SK-N-SH treated with all-trans-retinoic acid at 6 μM for 48 hours (cell line): ENCODE data around the gene KRT31.

Experiments used
- ARNTL ChIP-seq: fragments of 450-650 bp; formaldehyde crosslinking; IDR thresholded peaks from 2 replicates; pipeline ENCODE4 v1.5.0; 2020; ENCODE audit warnings: low read depth, mild to moderate bottlenecking, moderate library complexity, borderline replicate concordance
- CSRNP3 ChIP-seq: fragments of 250-450 bp; sonication (Bioruptor Pico); IDR thresholded peaks from 2 replicates; pipeline ENCODE4 v1.5.1; 2021; ENCODE audit warnings: mild to moderate bottlenecking, moderate library complexity
- ISL1 ChIP-seq: fragments of 250-450 bp; sonication (Bioruptor Pico); IDR thresholded peaks from 2 replicates; pipeline ENCODE4 v2.1.2; 2022; ENCODE audit warnings: mild to moderate bottlenecking, moderate library complexity
- PATZ1 ChIP-seq: fragments of 250-450 bp; sonication (Bioruptor Pico); IDR thresholded peaks from 2 replicates; pipeline ENCODE4 v1.8.0; 2020; ENCODE audit warnings: mild to moderate bottlenecking, moderate library complexity, borderline replicate concordance
- RARB ChIP-seq: fragments of 250-450 bp; sonication (Bioruptor Pico); IDR thresholded peaks from 2 replicates; pipeline ENCODE4 v1.8.0; 2021; ENCODE audit warnings: mild to moderate bottlenecking, moderate library complexity
- ZFP3 ChIP-seq: fragments of 250-450 bp; sonication (Bioruptor Pico); IDR thresholded peaks from 2 replicates; pipeline ENCODE4 v1.5.0; 2020; ENCODE audit warnings: mild to moderate bottlenecking, moderate library complexity
- ZNF8 ChIP-seq: fragments of 450-650 bp; formaldehyde crosslinking; IDR thresholded peaks from 2 replicates; pipeline ENCODE4 v1.5.0; 2020; ENCODE audit warnings: mild to moderate bottlenecking, moderate library complexity

- TF ChIP-seq ISL1 (CRISPR knock-in tag) (no peak), ARNTL (CRISPR knock-in tag) (no peak), RARB (CRISPR knock-in tag) (no peak), ZNF8 (CRISPR knock-in tag) (no peak), CSRNP3 (CRISPR knock-in tag) (no peak), ZFP3 (CRISPR knock-in tag) (no peak), PATZ1 (CRISPR knock-in tag) (no peak)
Measured at GRCh38 chr17:41345992-41346391, 51.4 kb downstream of the KRT31 start.
